Panc1 (cell line): ENCODE measurements around the gene MAT2B. TPM values are rescaled to one million over a fixed set of nuclear protein-coding genes. Genes with fewer than 3 reads are reported as not detected.

Experiments
- ATAC-seq: fragments of 200-7000 bp; cut with Tn5 transposase; 2 replicates; pipeline ENCODE4 v1.9.1; 2020; ENCODE audit warnings: mild to moderate bottlenecking, moderate library complexity
- BruUV-seq: library from RNA; stranded (reverse); fragments of 400-500 nt; replicated peaks from 2 replicates; lab custom pipeline; 2021; lab: Mats Ljungman, UMichigan
- CTCF ChIA-PET: fragments of 300-600 bp; sonication (Branson Sonifier 250); formaldehyde crosslinking; loops from one replicate; lab custom pipeline; 2022; ENCODE audit warnings: antibody characterized with exemption; lab: Charles Lee
- POLR2A ChIA-PET: fragments of 300-600 bp; sonication (Branson Sonifier 250); formaldehyde crosslinking; loops from one replicate; lab custom pipeline; 2022; ENCODE audit warnings: antibody characterized with exemption; lab: Charles Lee
- DNase-seq: peaks from one replicate; pipeline ENCODE4 v3.0.0-alpha.2; 2010; ENCODE audit warnings: low read depth, low spot score
- H3K27ac ChIP-seq: 2 replicates; pipeline ENCODE4 v1.5.1; 2011; ENCODE audit warnings: mild to moderate bottlenecking, low read length, inconsistent platforms
- H3K27me3 ChIP-seq: fragments of 200-500 bp; sonication (Bioruptor generic); 2 replicates; pipeline ENCODE4 v1.6.0; 2014; ENCODE audit warnings: low read length, inconsistent platforms; ENCODE audit not compliant: control insufficient read depth, insufficient read depth
- H3K36me3 ChIP-seq: fragments of 200-500 bp; sonication (Bioruptor generic); 2 replicates; pipeline ENCODE4 v1.5.1; 2014; ENCODE audit warnings: inconsistent platforms, mild to moderate bottlenecking, low read length, moderate library complexity; ENCODE audit not compliant: control insufficient read depth, insufficient read depth
- H3K4me1 ChIP-seq: 2 replicates; pipeline ENCODE4 v1.5.1; 2011; ENCODE audit warnings: inconsistent platforms, mild to moderate bottlenecking, low read length, moderate library complexity; ENCODE audit not compliant: control insufficient read depth, insufficient read depth
- H3K4me3 ChIP-seq, 2 experiments: 2 replicates each; pipeline ENCODE4 v1.5.1; 2011 to 2012; ENCODE audit warnings: low read depth in 2 of 2, low read length in 2 of 2, mild to moderate bottlenecking in 2 of 2, inconsistent platforms in 1 of 2, moderate library complexity in 1 of 2
- H3K9me3 ChIP-seq: fragments of 200-500 bp; sonication (Bioruptor generic); 2 replicates; pipeline ENCODE4 v1.5.1; 2014; ENCODE audit warnings: low read depth, mild to moderate bottlenecking, inconsistent platforms, low read length, moderate library complexity; ENCODE audit not compliant: control insufficient read depth, insufficient read depth
- POLR2AphosphoS5 ChIP-seq: IDR thresholded peaks from 2 replicates; pipeline ENCODE4 v1.6.1; 2012; ENCODE audit warnings: mild to moderate bottlenecking, low read depth, low read length, moderate library complexity
- REST ChIP-seq, 2 experiments: IDR thresholded peaks; 2 replicates each; pipeline ENCODE4 v1.6.1; 2011 to 2012; ENCODE audit warnings: low read depth in 2 of 2, control low read depth in 1 of 2, low read length in 1 of 2, mild to moderate bottlenecking in 1 of 2, moderate library complexity in 1 of 2; ENCODE audit not compliant: insufficient read depth in 1 of 2
- SIN3A ChIP-seq: IDR thresholded peaks from 2 replicates; pipeline ENCODE4 v1.6.1; 2012; ENCODE audit warnings: low read depth, mild to moderate bottlenecking, low read length, moderate library complexity, borderline replicate concordance; ENCODE audit not compliant: insufficient read depth
- TCF7L2 ChIP-seq: IDR thresholded peaks from 2 replicates; pipeline ENCODE4 v1.6.1; 2011; ENCODE audit warnings: mild to moderate bottlenecking, low read depth, low read length, inconsistent platforms
- in situ Hi-C: cut with HindIII; loops from 2 replicates; pipeline ENCODE4 v1.10.0; 2016; ENCODE audit warnings: low sequenced_read_pairs, low pct_unique_long_range_greater_than_20kb
- intact Hi-C: fragments of 100-400 bp; cut with micrococcal nuclease; formaldehyde crosslinking; loops from one replicate; pipeline ENCODE4 v1.10.0; 2022; ENCODE audit not compliant: unreplicated experiment
- total RNA-seq: library from RNA; stranded (reverse); gene quantifications from one replicate; pipeline ENCODE4 v1.2.1, GENCODE V29; 2021; ENCODE audit not compliant: unreplicated experiment
- TF ChIP-seq, protein P1 (sequence below): fragments of 450-650 bp; IDR thresholded peaks from 2 replicates; pipeline ENCODE4 v1.5.1; 2017; ENCODE audit warnings: mild to moderate bottlenecking

The MAT2B gene
- total RNA-seq, 1 experiment from 2014 or later: 52.1 TPM

DNA sequence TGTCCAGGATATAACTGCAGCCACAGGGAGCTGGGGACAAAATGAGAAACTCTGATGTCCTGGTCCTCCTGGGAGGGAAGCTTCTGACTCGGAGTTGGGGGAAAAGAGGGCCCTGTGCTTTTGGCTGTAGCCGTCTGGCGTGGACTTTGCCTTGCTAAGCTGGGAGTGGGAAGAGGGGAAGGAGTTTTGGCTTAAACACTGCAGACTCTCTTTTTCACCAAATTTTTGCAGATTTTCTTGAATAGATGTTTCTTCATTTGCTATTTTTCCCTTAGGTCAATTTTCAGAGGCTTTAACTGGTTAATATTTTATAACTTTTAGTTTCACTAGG is 15.7 kb upstream of the MAT2B start:
- no peak for DNase-seq
- CTCF ChIA-PET: no interaction called here
- POLR2A ChIA-PET: no interaction called here
- Histone ChIP-seq H3K36me3 (peaks cover 21% of the 10 kb centered on the region), H3K9me3 (no peaks in the 10 kb centered on the region), H3K4me3 (no peak overlapping the region), H3K4me1 (no peaks in the 10 kb centered on the region), H3K27me3 (no peaks in the 10 kb centered on the region), H3K27ac (no peak overlapping the region)
- TF ChIP-seq SIN3A: no peak
- no peak for TF ChIP-seq REST (IDR thresholded peaks at IDR 0.05; ENCODE audit: insufficient read depth in 1 of 2, low read depth in 2 of 2, low read length in 1 of 2)
- TF ChIP-seq, protein P1, sequence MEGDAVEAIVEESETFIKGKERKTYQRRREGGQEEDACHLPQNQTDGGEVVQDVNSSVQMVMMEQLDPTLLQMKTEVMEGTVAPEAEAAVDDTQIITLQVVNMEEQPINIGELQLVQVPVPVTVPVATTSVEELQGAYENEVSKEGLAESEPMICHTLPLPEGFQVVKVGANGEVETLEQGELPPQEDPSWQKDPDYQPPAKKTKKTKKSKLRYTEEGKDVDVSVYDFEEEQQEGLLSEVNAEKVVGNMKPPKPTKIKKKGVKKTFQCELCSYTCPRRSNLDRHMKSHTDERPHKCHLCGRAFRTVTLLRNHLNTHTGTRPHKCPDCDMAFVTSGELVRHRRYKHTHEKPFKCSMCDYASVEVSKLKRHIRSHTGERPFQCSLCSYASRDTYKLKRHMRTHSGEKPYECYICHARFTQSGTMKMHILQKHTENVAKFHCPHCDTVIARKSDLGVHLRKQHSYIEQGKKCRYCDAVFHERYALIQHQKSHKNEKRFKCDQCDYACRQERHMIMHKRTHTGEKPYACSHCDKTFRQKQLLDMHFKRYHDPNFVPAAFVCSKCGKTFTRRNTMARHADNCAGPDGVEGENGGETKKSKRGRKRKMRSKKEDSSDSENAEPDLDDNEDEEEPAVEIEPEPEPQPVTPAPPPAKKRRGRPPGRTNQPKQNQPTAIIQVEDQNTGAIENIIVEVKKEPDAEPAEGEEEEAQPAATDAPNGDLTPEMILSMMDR: no peak
- TF ChIP-seq POLR2AphosphoS5: no peak
- TF ChIP-seq TCF7L2: no peak
- ATAC-seq: no peak
- in situ Hi-C loops (no loop called here), intact Hi-C loops (no loop called here)
- no TSS peak for BruUV-seq

DNA sequence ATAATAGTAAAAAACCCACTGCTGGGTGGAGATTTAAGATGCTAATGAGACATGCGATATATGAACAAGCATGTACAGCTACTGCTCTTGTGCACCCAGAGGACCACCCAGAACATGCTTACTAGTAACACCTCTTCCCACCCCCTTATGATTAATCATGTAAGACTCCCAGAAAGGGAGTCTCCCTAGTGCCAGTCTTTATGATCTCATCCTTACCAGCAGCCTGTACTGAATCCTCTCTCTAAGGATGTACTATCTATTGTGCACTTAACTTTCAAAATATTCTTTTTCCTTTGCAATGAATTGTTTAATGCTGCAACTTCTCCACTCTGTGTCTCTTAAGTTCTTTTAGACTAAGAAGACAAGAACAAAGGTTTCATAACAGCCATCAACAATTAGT is 9.1 kb upstream of the MAT2B start:
- CTCF ChIA-PET: no interaction called here
- no peaks in the 10 kb centered on the region for H3K9me3 ChIP-seq
- TF ChIP-seq TCF7L2 (no peak), SIN3A (no peak), POLR2AphosphoS5 (no peak), REST (IDR thresholded peaks at IDR 0.05; ENCODE audit: insufficient read depth in 1 of 2, low read depth in 2 of 2, low read length in 1 of 2) (no peak)
- TF ChIP-seq, protein P1: no peak
- BruUV-seq: no TSS peak
- no peaks in the 10 kb centered on the region for H3K27me3 ChIP-seq
- DNase-seq (no peak), ATAC-seq (no peak)
- H3K4me3 ChIP-seq: no peak overlapping the region
- POLR2A ChIA-PET: no interaction called here
- H3K36me3 ChIP-seq: peaks cover 8% of the 10 kb centered on the region
- in situ Hi-C loops: no loop called here
- no peak overlapping the region for H3K27ac ChIP-seq
- intact Hi-C loops: no loop called here
- H3K4me1 ChIP-seq: no peaks in the 10 kb centered on the region
